ENCODE measurements around the gene MSI2. TPM values are rescaled to one million over a fixed set of nuclear protein-coding genes. Genes with fewer than 3 reads are reported as not detected.

The MSI2 gene
- total RNA-seq, 1 donor, result 46.6 TPM

GRCh38 chr17:57477522-57478362, 221.4 kb downstream of the MSI2 start:
- peaks cover 4% of the 10 kb centered on the region for H3K4me1 ChIP-seq (ENCODE audit: insufficient read depth, low read length)
- no peaks in the 10 kb centered on the region for H3K9me3 ChIP-seq (ENCODE audit: low read depth, low read length)
- no peak overlapping the region for H3K4me3 ChIP-seq (ENCODE audit: low read length)
- no peaks in the 10 kb centered on the region for H3K27me3 ChIP-seq (ENCODE audit: insufficient read depth, low read length)

- H3K4me3 ChIP-seq (ENCODE audit: low read length), result no peak overlapping the region
- no peaks in the 10 kb centered on the region for H3K9me3 ChIP-seq (ENCODE audit: low read depth, low read length)
- H3K4me1 ChIP-seq (ENCODE audit: insufficient read depth, low read length), result peaks cover 4% of the 10 kb centered on the region
- H3K27me3 ChIP-seq (ENCODE audit: insufficient read depth, low read length), result no peaks in the 10 kb centered on the region
Observed at GRCh38 chr17:57478478-57479250, 222.3 kb downstream of the MSI2 start.

GRCh38 chr17:57480438-57481196, 224.3 kb downstream of the MSI2 start:
- Histone ChIP-seq H3K4me3 (ENCODE audit: low read length) (no peak overlapping the region), H3K9me3 (ENCODE audit: low read depth, low read length) (no peaks in the 10 kb centered on the region), H3K27me3 (ENCODE audit: insufficient read depth, low read length) (no peaks in the 10 kb centered on the region), H3K4me1 (ENCODE audit: insufficient read depth, low read length) (peaks cover 14% of the 10 kb centered on the region)

DNA sequence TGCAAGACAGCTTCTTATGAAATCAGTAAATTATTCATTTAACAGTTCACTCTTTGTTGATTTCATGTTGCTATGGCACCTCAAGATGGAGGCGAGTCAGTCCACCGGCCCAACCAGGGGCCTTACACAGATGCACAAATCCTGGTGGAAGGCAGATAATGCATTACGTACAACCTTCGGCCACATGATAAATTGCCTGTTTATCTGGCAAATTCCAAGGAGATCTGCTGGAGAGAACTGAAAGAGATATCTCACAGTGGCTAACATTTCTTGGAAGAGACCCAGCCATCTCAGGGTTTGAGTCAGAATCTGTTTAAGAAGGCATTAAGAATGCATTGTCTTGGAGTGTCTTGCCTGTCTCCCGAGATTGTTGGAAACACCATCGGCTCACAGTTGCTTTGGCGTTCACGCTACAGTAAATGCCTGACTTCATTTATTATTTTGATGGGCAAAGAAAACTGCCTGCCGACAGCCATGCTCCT, 225.6 kb downstream of the MSI2 start:
- Histone ChIP-seq H3K27me3 (ENCODE audit: insufficient read depth, low read length) (no peaks in the 10 kb centered on the region), H3K4me3 (ENCODE audit: low read length) (no peak overlapping the region), H3K9me3 (ENCODE audit: low read depth, low read length) (no peaks in the 10 kb centered on the region), H3K4me1 (ENCODE audit: insufficient read depth, low read length) (peaks cover 26% of the 10 kb centered on the region)

GRCh38 chr17:57482657-57483056, 226.3 kb downstream of the MSI2 start:
- Histone ChIP-seq H3K4me3 (ENCODE audit: low read length) (no peak overlapping the region), H3K4me1 (ENCODE audit: insufficient read depth, low read length) (peaks cover 33% of the 10 kb centered on the region), H3K27me3 (ENCODE audit: insufficient read depth, low read length) (no peaks in the 10 kb centered on the region), H3K9me3 (ENCODE audit: low read depth, low read length) (no peaks in the 10 kb centered on the region)

DNA sequence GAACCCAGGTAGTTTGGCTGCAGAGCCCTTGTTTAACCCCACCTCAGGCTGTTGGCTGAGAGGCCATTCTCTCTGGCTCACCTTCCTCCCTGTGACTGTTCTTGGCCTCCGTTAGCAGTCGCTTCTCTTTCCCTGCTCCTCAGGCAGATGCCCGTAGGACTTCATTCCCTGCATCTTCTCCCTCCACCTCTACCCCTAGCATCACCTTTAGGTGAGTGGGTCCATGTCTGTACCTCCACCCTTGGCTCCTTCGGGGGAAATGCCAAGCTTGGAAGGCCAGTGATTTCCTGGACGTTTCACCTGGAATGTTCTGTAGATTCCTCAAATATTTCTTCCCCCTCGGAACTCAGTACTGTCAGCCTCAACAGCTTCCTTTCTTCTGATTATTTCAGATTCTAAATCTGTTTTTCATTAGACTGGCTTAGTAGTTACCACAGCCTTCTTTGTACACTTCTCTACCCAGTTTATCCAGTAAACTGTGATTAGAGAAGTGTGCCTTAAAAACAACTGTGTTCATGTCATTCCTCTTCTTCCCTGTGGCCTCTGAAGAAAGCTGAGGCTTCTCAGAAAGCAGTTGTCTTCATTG, 227.9 kb downstream of the MSI2 start:
- H3K9me3 ChIP-seq (ENCODE audit: low read depth, low read length), result no peaks in the 10 kb centered on the region
- H3K4me1 ChIP-seq (ENCODE audit: insufficient read depth, low read length), result peaks cover 33% of the 10 kb centered on the region
- no peak overlapping the region for H3K4me3 ChIP-seq (ENCODE audit: low read length)
- no peaks in the 10 kb centered on the region for H3K27me3 ChIP-seq (ENCODE audit: insufficient read depth, low read length)

GRCh38 chr17:57484826-57485565, 228.7 kb downstream of the MSI2 start:
- Histone ChIP-seq H3K27me3 (ENCODE audit: insufficient read depth, low read length) (no peaks in the 10 kb centered on the region), H3K9me3 (ENCODE audit: low read depth, low read length) (no peaks in the 10 kb centered on the region), H3K4me1 (ENCODE audit: insufficient read depth, low read length) (peaks cover 33% of the 10 kb centered on the region), H3K4me3 (ENCODE audit: low read length) (no peak overlapping the region)

- H3K27me3 ChIP-seq (ENCODE audit: insufficient read depth, low read length), result no peaks in the 10 kb centered on the region
- H3K4me3 ChIP-seq (ENCODE audit: low read length), result no peak overlapping the region
- H3K4me1 ChIP-seq (ENCODE audit: insufficient read depth, low read length), result peaks cover 30% of the 10 kb centered on the region
- H3K9me3 ChIP-seq (ENCODE audit: low read depth, low read length), result no peaks in the 10 kb centered on the region
Observed at GRCh38 chr17:57485566-57485865, 229.2 kb downstream of the MSI2 start.

DNA sequence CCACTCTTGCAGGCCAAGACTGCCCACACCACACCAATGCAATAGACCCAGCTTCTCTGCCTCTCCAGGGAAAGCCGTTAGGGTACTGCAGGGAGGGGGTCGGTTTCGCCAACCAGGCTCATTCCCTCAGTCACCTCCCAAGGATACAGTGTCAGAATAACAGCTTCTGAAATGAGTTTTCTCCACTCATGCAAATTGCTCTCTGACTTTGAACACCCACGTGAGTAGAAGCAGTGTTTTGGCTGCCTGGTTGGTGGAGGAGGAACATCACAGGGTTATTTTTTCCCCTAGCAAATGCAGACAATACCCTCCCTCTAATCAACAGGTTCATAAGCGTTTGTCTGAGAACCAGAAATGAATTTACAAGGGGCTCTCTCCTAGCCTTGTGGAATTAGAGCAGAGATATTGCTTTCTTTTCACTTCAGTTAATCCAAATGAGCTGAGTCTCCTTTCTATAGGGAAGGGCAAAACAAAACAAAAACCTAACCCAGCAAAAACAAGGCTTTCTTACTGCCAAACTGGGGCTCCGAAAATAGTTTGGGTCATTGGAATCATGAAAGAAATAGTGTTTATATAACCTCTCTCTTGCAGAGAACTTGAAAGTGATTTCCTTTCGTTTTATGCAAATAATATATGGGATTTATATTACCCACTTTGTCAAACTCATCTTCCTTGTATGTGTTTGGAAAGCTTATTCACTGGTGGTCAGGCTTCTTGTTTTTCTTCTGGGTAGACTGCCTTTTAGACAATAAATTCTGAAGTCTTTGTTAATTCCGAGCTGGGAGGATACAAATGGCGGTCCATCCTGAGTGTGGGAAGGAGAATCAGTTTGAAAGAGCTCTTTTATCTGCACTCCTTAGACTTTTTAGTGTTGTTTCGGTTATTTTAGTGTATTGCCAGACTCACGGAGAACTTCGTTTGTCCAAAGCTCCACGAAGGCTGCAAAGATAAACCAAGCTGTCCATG, 229.9 kb downstream of the MSI2 start:
- H3K4me1 ChIP-seq (ENCODE audit: insufficient read depth, low read length), result peaks cover 29% of the 10 kb centered on the region
- H3K9me3 ChIP-seq (ENCODE audit: low read depth, low read length), result no peaks in the 10 kb centered on the region
- H3K27me3 ChIP-seq (ENCODE audit: insufficient read depth, low read length), result no peaks in the 10 kb centered on the region
- H3K4me3 ChIP-seq (ENCODE audit: low read length), result no peak overlapping the region

GRCh38 chr17:57486882-57487301, 230.6 kb downstream of the MSI2 start:
- H3K9me3 ChIP-seq (ENCODE audit: low read depth, low read length), result no peaks in the 10 kb centered on the region
- peaks cover 29% of the 10 kb centered on the region for H3K4me1 ChIP-seq (ENCODE audit: insufficient read depth, low read length)
- H3K4me3 ChIP-seq (ENCODE audit: low read length), result no peak overlapping the region
- no peaks in the 10 kb centered on the region for H3K27me3 ChIP-seq (ENCODE audit: insufficient read depth, low read length)

- Histone ChIP-seq H3K4me1 (ENCODE audit: insufficient read depth, low read length) (peaks cover 30% of the 10 kb centered on the region), H3K4me3 (ENCODE audit: low read length) (no peak overlapping the region), H3K27me3 (ENCODE audit: insufficient read depth, low read length) (no peaks in the 10 kb centered on the region), H3K9me3 (ENCODE audit: low read depth, low read length) (no peaks in the 10 kb centered on the region)
Observed at GRCh38 chr17:57487573-57487972, 231.2 kb downstream of the MSI2 start.

- H3K4me3 ChIP-seq (ENCODE audit: low read length), result no peak overlapping the region
- no peaks in the 10 kb centered on the region for H3K27me3 ChIP-seq (ENCODE audit: insufficient read depth, low read length)
- peaks cover 43% of the 10 kb centered on the region for H3K4me1 ChIP-seq (ENCODE audit: insufficient read depth, low read length)
- H3K9me3 ChIP-seq (ENCODE audit: low read depth, low read length), result no peaks in the 10 kb centered on the region
Observed at GRCh38 chr17:57488856-57489255, 232.5 kb downstream of the MSI2 start.

GRCh38 chr17:57489321-57489720, 233.0 kb downstream of the MSI2 start:
- Histone ChIP-seq H3K9me3 (ENCODE audit: low read depth, low read length) (no peaks in the 10 kb centered on the region), H3K4me1 (ENCODE audit: insufficient read depth, low read length) (peaks cover 45% of the 10 kb centered on the region), H3K27me3 (ENCODE audit: insufficient read depth, low read length) (no peaks in the 10 kb centered on the region), H3K4me3 (ENCODE audit: low read length) (no peak overlapping the region)
